GM19467 (cell line): ENCODE results near the gene OR6V1.

ENCODE experiments used
- ATAC-seq: cut with Tn5 transposase; IDR thresholded peaks from one replicate; pipeline ENCODE4 v1.9.1; 2021; ENCODE audit warnings: mild to moderate bottlenecking, moderate library complexity; ENCODE audit not compliant: unreplicated experiment

The OR6V1 gene, protein sequence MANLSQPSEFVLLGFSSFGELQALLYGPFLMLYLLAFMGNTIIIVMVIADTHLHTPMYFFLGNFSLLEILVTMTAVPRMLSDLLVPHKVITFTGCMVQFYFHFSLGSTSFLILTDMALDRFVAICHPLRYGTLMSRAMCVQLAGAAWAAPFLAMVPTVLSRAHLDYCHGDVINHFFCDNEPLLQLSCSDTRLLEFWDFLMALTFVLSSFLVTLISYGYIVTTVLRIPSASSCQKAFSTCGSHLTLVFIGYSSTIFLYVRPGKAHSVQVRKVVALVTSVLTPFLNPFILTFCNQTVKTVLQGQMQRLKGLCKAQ

DNA sequence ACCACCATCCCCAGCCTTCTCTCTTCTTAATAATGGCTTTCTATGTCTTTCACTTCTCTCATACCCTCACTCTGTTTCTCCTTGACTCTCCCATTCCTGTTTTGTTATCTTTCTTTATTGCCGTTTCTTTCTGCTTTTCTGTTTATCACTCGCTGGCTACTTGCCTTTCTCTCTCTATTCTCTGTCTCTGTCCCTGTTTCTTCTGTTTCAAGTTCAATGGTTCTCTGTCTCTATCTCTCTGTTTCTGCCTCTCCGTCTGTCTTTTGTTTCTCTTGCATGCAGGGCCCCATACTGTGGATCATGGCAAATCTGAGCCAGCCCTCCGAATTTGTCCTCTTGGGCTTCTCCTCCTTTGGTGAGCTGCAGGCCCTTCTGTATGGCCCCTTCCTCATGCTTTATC lies at the start of gene OR6V1:
Gene OR6V1 (plus strand): TSS at position 301 of the 400 bp plus-strand sequence. CDS start 0 bp downstream, at position 301.
- no peak for ATAC-seq

DNA sequence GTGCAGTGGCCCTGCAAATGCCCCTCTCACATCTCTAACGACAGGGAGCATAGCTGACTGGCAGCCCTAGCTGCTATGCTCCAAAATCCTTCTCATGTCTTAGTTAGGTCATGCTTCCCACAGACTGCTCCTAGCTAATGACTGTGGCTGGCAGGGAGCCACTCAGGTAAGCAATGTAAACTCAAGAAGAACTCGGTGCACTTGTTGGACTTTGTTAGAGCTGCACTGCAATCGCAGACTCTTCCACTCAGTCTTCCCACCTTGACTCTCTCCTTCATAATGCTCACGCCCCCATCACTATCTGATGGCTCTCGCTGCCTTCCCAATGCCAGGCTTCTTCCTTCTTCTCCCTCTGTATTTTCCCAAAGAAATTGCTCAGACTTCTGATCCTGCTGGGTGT lies 49.2 kb upstream of the OR6V1 start:
- ATAC-seq, result no peak

DNA sequence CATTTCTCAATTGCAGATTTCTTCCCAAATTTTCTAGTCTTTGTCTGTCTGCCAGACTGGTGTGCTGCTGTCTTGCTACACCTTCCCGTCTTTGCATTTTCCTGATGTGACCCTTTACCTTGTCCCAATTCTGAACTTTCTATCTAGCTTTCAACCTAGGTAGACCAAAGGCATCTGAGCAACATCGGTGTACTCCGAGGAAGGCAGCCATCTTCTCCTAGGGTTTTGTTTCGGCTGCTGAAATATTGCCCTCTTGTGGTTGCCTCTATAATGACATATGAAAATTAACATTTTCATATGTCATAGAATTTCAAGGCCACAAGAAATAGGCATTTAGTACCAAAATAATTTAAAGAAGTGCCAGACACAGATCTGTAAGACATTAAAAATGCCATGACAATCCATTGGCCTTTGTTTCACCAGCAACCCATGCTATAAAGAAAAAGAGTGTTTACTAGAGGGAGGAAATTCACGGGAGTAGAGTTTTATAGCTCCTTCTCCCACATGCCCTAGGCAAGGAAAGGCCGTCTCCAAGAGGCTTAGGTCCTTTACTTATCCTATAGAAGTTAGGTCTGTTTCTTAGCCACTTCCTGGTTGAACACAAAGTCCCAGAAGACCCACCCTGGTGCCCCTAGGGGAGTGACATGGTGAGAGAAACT lies 48.6 kb upstream of the OR6V1 start:
- peak; percentile 47 for ATAC-seq

DNA sequence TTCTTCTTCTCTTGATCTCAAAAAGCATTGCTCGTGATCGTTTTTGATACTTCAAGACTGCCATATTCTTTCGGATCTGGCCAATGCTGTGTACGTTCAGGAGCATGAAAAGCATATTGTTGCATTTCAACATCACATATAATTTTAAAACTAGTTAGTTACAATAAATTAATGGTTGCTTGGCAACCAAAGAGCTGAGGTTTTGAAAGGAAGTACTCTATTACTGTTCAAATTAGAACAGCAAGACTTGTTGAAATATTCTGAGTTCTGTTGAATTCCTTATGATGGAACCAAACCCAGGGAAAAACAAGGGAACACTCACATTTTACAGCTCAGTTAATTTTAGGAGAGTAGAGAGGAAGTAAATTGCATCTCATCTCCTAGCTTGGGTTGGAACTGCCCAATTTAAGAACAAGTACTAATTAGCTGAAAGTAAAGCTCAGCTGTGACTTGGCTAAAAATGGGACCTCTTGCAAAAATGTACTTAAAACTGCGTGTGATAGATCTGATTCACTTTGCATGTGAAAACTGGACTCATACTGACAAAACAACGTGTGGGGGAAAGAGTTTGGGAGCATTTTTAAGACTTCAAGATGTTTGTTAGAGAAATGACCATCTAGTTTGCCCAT lies 46.4 kb upstream of the OR6V1 start:
- ATAC-seq, result no peak

DNA sequence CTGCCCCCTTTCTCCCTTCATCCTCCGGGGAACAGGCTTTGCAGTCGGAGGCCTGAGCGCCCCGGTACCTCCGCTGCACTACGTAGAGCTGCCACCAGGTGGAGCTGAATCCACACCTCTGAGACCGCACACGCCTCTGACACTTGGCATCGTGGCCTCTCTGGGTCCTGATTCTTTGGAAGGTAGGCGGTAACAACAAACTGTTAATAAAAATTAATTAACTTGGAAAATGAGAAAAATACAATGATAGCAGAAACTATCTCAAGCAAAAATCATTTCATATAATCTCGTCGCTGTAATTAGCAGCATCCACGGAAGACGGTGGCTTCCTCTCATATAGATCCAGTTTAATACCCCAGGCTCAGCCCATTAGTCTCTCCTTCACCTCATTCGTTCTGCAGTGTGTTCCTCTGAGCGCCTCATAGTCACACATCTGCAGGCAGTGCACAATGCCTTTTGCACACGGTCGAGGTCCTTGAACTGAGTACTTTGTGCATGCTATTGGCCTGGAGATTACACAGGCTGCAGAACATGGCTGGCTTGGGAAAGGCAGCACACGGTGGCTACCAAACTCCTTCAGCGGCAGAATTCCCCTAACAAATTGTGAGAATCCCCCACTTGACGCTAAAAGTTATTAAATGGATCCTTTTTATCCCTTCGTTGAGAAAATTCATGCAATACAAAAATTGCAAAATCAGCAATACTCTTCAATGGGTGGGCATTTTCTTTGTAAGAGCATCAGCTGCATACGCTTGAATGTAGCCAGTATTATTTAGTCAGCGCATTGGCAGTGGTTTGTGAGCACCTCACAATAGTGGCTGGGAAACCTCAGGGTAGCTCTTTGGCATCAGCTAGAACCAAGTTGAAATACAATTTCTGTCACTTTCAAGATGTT lies 43.9 kb upstream of the OR6V1 start:
- ATAC-seq, result peak; percentile 74

DNA sequence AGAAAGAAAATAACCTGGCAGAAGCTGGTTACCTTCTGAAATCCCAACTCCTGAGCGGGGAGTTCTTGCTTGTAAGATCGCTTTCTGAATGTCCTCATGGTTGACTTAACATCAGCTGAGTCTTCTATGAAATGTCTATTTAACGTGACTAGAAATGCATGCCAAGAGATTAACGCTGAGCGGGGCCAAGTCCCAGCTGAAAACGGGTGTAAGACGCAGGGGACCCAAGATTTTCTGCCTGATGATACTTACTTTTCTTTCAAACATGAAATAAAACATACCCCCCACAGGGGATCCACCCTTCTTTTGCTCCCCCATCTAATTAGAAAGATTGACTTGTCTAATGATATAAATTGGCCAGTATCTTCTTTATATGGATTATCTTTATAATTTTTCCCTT lies 40.1 kb upstream of the OR6V1 start:
- ATAC-seq, result no peak

DNA sequence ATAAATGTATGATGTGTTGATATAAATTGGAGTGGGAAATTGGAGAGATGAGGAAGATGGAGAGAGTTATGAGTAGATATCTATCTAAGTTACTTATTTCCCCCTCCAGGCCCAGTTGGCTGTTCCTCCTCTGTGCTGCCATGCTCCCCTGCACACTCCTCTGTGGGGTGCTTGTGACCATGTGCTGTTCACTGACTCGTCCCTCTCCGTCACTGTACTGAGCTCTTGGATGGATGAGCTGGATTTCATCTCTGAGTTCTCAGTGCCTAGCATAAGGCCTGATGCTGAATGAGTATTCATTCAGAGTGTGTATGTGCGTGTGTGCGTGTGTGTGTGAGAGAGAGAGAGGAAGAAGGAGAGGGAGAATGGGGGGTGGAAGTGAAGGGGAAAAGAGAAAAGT lies 39.7 kb upstream of the OR6V1 start:
- no peak for ATAC-seq

DNA sequence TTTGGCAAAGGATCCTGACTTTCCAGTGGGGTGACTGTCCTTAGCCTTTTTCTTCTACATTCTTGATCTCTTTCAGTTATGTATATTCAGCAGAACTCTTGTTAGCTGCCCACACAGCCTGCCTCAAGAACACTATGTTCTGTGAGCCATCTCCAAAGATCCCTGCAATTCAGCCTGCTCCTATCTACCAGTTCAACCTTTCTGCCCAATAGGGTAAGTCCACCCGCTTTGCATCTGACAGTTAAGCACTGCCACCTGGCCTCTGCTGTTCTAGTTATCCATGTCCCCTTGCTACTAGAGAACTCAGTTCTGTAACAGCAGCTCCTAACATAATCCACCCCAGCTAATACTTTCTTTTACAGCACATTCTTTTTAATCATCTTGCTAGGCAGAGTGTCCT lies 38.7 kb upstream of the OR6V1 start:
- ATAC-seq, result no peak

DNA sequence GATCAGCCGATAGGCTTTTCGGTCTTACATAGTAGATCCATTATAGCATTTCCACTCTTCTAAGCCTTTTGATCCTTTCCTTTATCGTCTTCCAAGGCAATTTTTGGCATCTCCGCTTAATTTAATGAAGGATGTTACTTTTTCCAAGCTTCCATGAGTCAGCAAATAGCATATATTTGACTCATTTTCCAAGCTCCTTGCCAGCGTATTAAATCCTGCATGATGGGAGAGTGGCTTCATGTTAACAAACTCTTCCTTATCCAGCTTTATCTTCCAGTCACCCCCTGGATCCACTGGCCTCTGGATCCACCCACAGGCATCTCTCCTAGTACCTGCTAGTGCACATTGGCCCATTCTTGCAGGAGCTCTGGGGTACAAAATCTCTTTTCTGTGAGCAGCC lies 38.2 kb upstream of the OR6V1 start:
- ATAC-seq, result no peak

DNA sequence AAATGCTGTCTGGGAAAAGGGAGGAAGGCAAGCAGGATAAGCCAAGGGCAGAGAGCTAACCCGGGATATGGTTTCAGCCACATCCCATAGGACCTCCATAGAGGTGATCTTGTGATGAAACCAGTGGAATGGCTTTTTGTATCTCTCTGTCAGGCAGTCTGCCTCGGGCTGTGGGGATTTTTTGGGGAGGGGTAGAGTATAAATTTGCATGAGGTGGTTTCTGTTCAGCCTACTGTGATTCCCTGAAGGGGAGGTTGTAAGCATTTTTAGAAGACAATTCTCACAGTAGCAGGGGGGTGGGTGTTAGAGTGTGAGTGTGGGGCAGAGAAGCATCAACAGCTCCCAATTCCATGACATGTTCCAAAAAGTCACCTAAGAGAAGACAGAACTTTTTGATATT lies 37.1 kb upstream of the OR6V1 start:
- peak; percentile 85 for ATAC-seq

DNA sequence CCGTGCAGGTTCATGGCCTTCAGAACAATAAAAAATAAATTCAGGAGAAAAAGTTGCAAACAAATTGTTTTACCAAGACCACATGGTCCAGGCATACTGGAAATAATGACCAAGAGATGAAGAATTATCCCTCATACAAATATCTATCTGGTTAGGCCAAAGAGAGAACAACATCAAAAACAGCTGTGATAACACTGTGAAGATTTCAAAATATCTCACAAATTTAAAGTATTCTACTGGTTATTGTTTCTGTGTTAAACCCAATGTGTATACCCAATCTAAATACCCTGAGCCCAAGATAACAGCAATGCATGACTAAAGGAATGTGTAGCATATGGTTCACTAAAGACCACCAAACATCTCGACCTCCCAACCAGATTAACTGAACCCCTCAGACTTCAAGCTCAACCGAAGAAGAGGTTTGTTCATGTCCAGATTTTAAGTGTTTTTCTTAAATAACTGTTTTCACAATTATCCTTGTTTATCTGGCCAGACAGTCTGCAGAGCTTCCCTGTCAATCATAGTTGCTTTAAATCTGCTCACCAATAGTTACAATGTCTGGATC lies 36.1 kb upstream of the OR6V1 start:
- no peak for ATAC-seq

DNA sequence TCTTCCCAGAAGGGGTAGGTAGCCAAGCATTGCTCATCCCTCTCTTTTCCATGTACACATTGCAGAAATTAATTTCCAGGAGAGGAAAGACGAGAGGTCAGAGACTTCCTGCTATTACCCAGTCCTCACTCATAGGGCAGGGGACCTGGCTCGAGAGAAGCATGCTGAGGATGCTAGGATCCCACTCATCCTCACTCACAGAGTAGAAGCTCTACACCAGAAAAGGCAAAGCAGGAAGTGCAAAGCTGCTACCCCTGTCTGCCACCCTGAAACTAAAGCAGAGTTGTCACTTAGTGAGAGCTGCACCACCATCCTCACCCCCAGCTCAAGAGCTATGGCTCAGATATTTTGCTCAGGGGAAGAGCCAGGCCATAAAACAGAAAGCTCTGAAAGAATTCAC lies 35.1 kb upstream of the OR6V1 start:
- ATAC-seq, result no peak

DNA sequence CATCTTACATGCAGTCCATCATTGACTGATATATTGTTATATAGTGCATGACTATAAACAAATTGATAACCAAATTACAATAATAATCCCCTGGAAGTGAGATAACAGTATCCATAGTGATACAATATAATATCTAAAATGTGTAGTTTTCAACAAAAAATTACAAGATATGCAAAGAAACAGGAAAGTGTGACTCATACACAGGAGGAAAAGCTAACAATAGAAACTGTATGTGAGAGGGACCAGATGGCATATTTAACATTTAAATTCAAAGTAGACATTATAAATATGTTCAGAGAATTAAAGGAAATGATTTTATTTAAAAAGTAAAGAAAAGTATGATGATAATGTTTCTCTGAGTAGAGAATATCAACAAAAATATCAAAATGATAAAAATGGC lies 33.2 kb upstream of the OR6V1 start:
- ATAC-seq, result no peak

DNA sequence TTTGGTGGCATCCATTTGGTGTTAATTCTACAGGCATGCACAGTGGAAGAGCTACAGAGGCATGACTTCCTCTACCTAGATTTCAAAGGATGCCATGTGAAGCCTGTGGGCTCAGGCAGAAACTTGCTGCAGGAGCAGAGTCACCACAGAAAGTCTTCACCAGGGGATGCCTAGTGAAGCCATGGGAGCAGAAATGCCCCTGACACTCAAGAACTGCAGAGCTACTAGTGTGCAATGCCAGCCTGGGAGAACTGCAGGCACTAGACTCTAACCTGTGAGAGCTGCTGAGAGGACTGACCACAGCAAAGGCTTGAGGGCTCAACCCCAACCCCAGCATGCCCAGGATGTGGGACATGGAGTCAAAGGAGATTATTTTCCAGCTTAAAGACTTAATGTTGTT lies 29.1 kb upstream of the OR6V1 start:
- no peak for ATAC-seq

DNA sequence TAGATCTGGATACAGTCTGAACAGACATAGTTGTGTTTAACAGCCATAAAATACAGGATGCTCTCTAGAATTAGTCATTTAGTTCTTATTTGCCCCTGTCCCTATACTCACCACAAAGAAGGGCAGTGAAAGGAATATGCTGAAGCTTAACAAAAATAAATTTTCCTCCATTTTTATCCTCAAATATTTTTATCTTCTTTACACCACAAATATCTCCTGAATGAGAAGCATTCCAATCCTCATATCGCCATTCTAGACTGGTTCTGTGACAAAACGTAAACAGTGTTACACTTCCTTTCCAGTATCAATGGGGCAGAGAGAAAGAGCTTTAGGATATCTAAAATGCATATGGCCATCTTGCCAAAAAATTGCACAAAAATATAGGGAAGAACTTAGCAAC lies 26.8 kb upstream of the OR6V1 start:
- no peak for ATAC-seq

DNA sequence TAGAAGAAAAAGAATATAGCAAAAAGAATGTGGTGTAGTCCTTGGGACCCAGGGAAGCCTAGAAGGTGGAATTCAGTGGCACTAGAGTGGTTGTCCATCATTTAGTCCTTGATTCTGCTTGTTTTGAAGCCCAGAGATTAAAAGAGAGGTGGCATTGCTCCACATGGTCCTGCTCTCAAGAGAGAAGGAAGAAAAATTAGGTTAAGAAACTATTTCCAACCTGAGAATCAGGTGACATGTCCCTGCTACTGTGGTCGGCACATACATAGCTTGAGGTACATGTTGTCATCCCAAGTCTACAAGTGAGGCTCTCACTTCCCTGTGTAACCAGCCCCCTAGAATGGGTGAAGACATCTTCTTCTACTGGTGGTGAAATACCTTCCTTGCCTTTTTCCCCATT lies 25.1 kb upstream of the OR6V1 start, which contains the start of gene OR9A2:
Gene OR9A2 (minus strand): TSS at position 101 of the 400 bp plus-strand sequence. CDS start 0 bp downstream, at position 101.
- ATAC-seq, result no peak

DNA sequence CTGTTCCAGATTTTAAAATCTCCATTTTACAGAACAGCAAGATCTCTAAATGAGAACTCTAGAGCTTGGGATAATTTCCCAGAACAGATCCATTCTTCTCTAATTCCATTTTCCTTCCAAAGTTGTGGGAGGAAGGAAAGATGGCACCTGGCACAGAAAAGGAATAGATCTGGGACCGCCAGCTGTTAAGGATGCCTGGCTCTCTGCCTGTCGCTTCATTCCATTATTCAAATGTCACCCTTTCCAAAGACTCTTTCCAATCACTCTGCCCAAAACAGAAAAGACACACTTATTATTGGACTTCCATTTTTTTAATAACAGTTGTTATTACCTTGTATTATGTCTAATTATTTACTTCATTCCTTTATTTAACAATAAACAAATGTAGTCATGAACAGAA lies 24.5 kb upstream of the OR6V1 start:
- no peak for ATAC-seq

DNA sequence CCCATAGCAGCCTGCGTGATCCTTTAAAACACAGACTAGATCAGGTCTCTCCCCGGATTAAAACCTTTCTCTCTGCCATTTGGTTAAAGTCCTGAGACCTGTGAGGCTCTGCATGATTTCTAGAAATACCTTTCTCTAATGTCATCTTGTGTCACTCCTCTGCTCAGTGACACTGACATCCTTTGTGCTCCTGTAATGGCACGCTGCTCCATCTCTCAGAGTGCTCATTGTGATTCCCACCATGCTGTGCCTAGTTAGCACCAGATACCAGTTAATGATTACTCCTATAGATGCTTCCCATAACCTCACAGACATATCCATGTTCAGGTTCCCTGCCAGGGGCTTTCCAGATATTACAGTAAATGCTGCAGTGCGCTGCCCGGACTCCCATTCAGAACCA lies 13.5 kb upstream of the OR6V1 start:
- no peak for ATAC-seq

DNA sequence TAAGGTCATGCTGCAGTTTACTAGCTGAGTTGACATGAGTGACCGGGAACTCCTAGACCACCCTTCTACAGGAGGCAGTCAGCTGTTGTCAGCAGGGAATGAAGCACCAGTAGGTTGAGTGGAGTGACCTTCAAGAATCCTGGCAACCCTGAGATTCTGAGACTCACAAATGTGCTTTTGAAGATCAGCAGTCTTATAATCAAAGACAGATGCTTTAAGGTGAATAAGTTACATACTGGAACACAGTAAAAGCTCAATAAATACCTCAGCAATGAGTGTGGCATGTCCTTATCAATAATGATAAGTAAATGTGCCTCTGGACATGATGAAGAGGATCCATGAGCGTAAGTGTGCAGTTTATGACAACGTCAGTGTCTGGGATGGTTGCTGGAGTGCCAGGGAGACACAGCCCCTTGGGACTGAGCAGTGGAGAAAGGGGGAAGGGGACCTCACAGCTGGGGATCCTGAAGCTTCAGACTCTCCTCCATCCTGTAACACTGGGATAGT lies 11.9 kb upstream of the OR6V1 start:
- ATAC-seq, result no peak

DNA sequence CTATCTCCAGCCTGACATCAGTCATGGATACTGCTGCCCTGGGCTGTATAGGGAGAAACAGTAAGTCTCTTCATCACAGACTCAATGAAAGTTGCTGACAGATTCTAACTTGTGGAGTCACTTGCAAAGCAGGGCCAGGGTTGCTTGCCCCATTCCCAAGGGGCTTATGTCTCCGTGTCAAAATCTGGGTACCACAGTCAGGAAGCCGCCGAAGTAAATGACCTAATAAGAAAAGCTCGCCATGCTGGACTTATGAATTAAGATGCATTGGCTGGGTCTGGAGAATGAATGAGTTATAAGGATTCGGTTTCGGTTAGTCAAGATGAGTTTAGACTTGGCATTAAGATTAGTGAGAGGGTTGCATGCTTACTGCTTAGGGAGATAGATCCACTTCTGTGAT lies 10.8 kb upstream of the OR6V1 start:
- ATAC-seq, result no peak
